Tibial nerve (tissue), 4 donors: ENCODE results near the gene HCFC1.

Source experiments
- CTCF ChIP-seq, 5 experiments: fragments of 200-600 bp in 3 of 5; fragments of 450-650 bp in 2 of 5; sonication (generic) in 3 of 5; IDR thresholded peaks; one replicate each; pipeline ENCODE4 v1.5.1; 2016 to 2019; ENCODE audit warnings: antibody characterized with exemption in 5 of 5, mild to moderate bottlenecking in 3 of 5, moderate library complexity in 2 of 5
- EP300 ChIP-seq, 2 donors: sonication (generic); formaldehyde crosslinking; IDR thresholded peaks; one replicate each; pipeline ENCODE4 v1.6.1; 2017; ENCODE audit warnings: antibody characterized with exemption in 2 of 2, mild to moderate bottlenecking in 1 of 2
- POLR2A ChIP-seq, 2 donors: fragments of 450-650 bp; IDR thresholded peaks; one replicate each; pipeline ENCODE4 v1.6.1; 2017; ENCODE audit warnings: antibody characterized with exemption in 2 of 2, mild to moderate bottlenecking in 2 of 2, moderate library complexity in 2 of 2

DNA sequence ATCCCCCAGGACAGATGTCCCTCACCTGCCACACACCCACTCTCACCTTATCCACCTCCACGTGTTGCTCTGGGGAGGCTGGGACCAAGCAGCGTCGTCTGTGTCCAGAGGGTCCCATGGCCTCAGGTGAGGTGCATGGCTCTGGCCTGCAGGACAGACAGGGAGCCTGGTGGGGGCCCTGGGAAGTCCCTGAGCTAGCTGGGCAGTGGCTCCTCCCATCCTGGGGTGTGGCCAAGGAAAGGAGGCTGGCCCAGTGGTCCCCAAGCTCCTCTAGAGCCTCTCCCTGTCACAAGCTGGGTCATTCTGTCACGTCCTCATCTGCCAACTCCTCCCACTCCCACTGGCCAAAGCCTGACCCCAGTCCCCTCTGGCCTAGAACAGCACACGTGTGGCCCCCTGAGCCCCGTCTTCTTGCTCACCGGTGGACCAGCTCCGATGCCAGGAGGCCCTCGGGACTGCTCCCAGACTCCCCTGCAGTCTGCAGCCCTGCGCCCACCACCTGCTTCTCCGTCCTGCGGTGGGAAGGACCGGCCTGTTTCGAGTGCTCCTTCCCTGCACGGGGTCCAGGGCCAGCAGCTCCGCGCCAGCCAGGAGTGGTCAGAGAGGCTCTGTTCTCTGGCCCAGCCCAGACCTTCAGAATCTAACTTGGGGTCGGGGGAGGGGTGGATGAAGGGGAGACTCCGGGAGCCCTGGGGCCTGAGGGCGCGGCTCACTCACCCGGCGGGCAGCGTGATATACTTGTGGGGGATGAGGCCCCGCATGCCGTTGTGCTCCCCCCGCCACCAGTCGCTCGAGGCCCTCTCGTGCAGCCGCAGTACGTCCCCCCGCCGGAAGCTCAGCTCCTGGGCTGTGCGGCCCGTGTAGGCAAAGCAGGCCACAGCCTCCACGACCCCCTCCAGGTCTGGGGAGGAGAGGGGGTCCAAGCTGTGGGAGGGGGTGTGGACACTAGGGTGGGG is 62.3 kb downstream of the HCFC1 start:
- TF ChIP-seq CTCF (IDR thresholded peaks at IDR 0.05) (no peak), POLR2A (IDR thresholded peaks at IDR 0.05) (no peak), EP300 (IDR thresholded peaks at IDR 0.05) (no peak)
